SU-DHL-6 (cell line): ENCODE results near the gene RGPD4.
"Not testable (repeated sequence)": the region's sequence is repeated elsewhere in the genome, so short reads cannot be mapped to it uniquely, and the experiment has no call there.

Experiments
- H2AFZ ChIP-seq: fragments of 200-600 bp; sonication (generic); 2 replicates; pipeline ENCODE4 v1.6.1; 2014; ENCODE audit warnings: low read depth, mild to moderate bottlenecking, moderate library complexity, mixed read lengths, antibody characterized with exemption, low read length; ENCODE audit not compliant: severe bottlenecking
- H3F3A ChIP-seq: fragments of 200-600 bp; shearing (Covaris generic); 2 replicates; pipeline ENCODE4 v1.6.0; 2016; ENCODE audit warnings: antibody characterized with exemption, mild to moderate bottlenecking; ENCODE audit not compliant: insufficient read depth
- H3K27ac ChIP-seq: fragments of 200-600 bp; sonication (generic); 2 replicates; pipeline ENCODE4 v1.5.1; 2016; ENCODE audit warnings: low read depth, mild to moderate bottlenecking, low read length, moderate library complexity, mixed read lengths
- H3K27me3 ChIP-seq: fragments of 200-600 bp; sonication (generic), shearing (Covaris generic); 2 replicates; pipeline ENCODE4 v1.6.0; 2014; ENCODE audit warnings: mild to moderate bottlenecking, low read length
- H3K36me3 ChIP-seq: fragments of 200-600 bp; sonication (generic); 2 replicates; pipeline ENCODE4 v1.6.1; 2014; ENCODE audit warnings: mild to moderate bottlenecking, low read length, mixed read lengths
- H3K4me2 ChIP-seq: fragments of 300-600, 200-600 bp; shearing (Covaris generic), sonication (generic); 2 replicates; pipeline ENCODE4 v1.6.0; 2014; ENCODE audit warnings: low read length, low read depth, mild to moderate bottlenecking; ENCODE audit not compliant: poor library complexity, severe bottlenecking
- H3K4me3 ChIP-seq: fragments of 200-600 bp; sonication (generic); 2 replicates; pipeline ENCODE4 v1.5.1; 2014; ENCODE audit warnings: antibody characterized with exemption, low read length, mild to moderate bottlenecking, mixed read lengths; ENCODE audit not compliant: insufficient read depth, poor library complexity, severe bottlenecking
- H3K79me2 ChIP-seq: fragments of 200-600 bp; sonication (generic); 2 replicates; pipeline ENCODE4 v1.6.1; 2014; ENCODE audit warnings: mild to moderate bottlenecking, low read length, moderate library complexity; ENCODE audit not compliant: insufficient read depth
- H3K9ac ChIP-seq: fragments of 200-600 bp; sonication (generic); 2 replicates; pipeline ENCODE4 v1.7.0; 2014; ENCODE audit warnings: mild to moderate bottlenecking, low read length
- H3K9me2 ChIP-seq: fragments of 200-600 bp; sonication (generic); replicated peaks from 2 replicates; pipeline ENCODE4 v1.6.1; 2014; ENCODE audit warnings: low read length; ENCODE audit not compliant: insufficient read depth
- H3K9me3 ChIP-seq: fragments of 200-600 bp; sonication (generic); 2 replicates; pipeline ENCODE4 v1.6.1; 2014; ENCODE audit warnings: low read length, mixed read lengths; ENCODE audit not compliant: insufficient read depth
- H4K20me1 ChIP-seq: fragments of 200-600 bp; sonication (generic); 2 replicates; pipeline ENCODE4 v1.6.1; 2014; ENCODE audit warnings: low read depth, mild to moderate bottlenecking, antibody characterized with exemption, low read length, moderate library complexity, mixed read lengths
- CTCF ChIP-seq: fragments of 200-600 bp; sonication (generic); IDR thresholded peaks from one replicate; pipeline ENCODE4 v1.5.1; 2017; ENCODE audit warnings: antibody characterized with exemption, mild to moderate bottlenecking, low read length, moderate library complexity; ENCODE audit not compliant: insufficient read depth, poor library complexity, severe bottlenecking
- EZH2phosphoT487 ChIP-seq: fragments of 200-600 bp; sonication (generic), shearing (Covaris generic); conservative IDR thresholded peaks from 2 replicates; pipeline ENCODE4 v1.6.1; 2018; ENCODE audit warnings: mild to moderate bottlenecking, antibody characterized with exemption, low read length, moderate library complexity, mixed read lengths

Gene RGPD4

GRCh38 chr2:107916121-107916520, 89.4 kb downstream of the RGPD4 start:
- not testable (repeated sequence) for H3K36me3 ChIP-seq, H3K27me3 ChIP-seq, H3K4me3 ChIP-seq, H3K79me2 ChIP-seq, H2AFZ ChIP-seq, H3K4me2 ChIP-seq, H4K20me1 ChIP-seq, H3K9ac ChIP-seq, H3K9me3 ChIP-seq, H3K27ac ChIP-seq, H3K9me2 ChIP-seq, H3F3A ChIP-seq

GRCh38 chr2:107916696-107917370, 90.1 kb downstream of the RGPD4 start:
- H3K9me2 ChIP-seq, H3K79me2 ChIP-seq, H3K27me3 ChIP-seq, H3K27ac ChIP-seq, H3K36me3 ChIP-seq, H3K9me3 ChIP-seq, H4K20me1 ChIP-seq, H3F3A ChIP-seq, H2AFZ ChIP-seq, H3K4me2 ChIP-seq, H3K9ac ChIP-seq, H3K4me3 ChIP-seq: not testable (repeated sequence)

- H4K20me1 ChIP-seq, result no peaks in the 10 kb centered on the region
- H3K9ac ChIP-seq, result no peak overlapping the region
- H3K27ac ChIP-seq, result no peak overlapping the region
- H3K79me2 ChIP-seq, result no peaks in the 10 kb centered on the region
- H2AFZ ChIP-seq, result no peak overlapping the region
- H3K4me3 ChIP-seq, result no peak overlapping the region
- no peaks in the 10 kb centered on the region for H3K9me2 ChIP-seq
- H3K9me3 ChIP-seq, result no peaks in the 10 kb centered on the region
- H3K36me3 ChIP-seq, result no peaks in the 10 kb centered on the region
- no peaks in the 10 kb centered on the region for H3K27me3 ChIP-seq
- TF ChIP-seq EZH2phosphoT487 (no peak), CTCF (no peak)
- no peak overlapping the region for H3K4me2 ChIP-seq
- H3F3A ChIP-seq, result no peaks in the 10 kb centered on the region
Measured at GRCh38 chr2:107927034-107927534, 100.4 kb downstream of the RGPD4 start.

- no peak overlapping the region for H3K4me3 ChIP-seq
- no peak overlapping the region for H3K4me2 ChIP-seq
- no peaks in the 10 kb centered on the region for H3K36me3 ChIP-seq
- no peaks in the 10 kb centered on the region for H3K79me2 ChIP-seq
- no peak overlapping the region for H3K9ac ChIP-seq
- no peak for TF ChIP-seq EZH2phosphoT487
- TF ChIP-seq CTCF, result no peak
- no peaks in the 10 kb centered on the region for H4K20me1 ChIP-seq
- H3K27ac ChIP-seq, result no peak overlapping the region
- H3K9me2 ChIP-seq, result no peaks in the 10 kb centered on the region
- H2AFZ ChIP-seq, result no peak overlapping the region
- H3K27me3 ChIP-seq, result no peaks in the 10 kb centered on the region
- H3F3A ChIP-seq, result no peaks in the 10 kb centered on the region
- H3K9me3 ChIP-seq, result no peaks in the 10 kb centered on the region
Measured at GRCh38 chr2:107931412-107931811, 104.7 kb downstream of the RGPD4 start.
